Fibroblast of skin of right quadriceps (primary cell): ENCODE results near the gene LHX3.
A peak's percentile ranks its signal among the peaks of the same experiment; 100 is the strongest.
"Not testable (repeated sequence)": the region's sequence is repeated elsewhere in the genome, so short reads cannot be mapped to it uniquely, and the experiment has no call there.

Experiments used
- DNase-seq: peaks from one replicate; pipeline ENCODE4 v3.0.0-alpha.2; 2013

Gene LHX3

DNA sequence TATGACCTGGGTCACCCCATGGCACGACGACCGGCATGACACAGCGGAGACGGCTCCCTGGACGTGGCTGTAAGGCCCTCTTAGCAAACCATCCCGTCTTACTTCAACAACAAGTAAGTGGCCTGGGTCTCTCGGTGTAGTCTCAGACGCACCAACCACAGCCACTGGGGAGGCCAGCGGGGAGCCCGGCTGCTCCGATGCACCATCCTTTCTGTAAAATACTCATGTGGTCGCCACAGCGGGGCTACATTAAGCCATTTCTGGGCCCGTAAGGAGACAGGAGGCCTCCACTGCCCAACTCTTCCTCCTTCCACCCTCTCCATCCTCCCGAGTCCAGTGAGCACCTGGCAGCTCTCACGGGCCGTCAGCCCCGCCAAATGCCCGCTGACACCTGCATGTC lies 36.0 kb upstream of the LHX3 start:
- DNase-seq: no peak

DNA sequence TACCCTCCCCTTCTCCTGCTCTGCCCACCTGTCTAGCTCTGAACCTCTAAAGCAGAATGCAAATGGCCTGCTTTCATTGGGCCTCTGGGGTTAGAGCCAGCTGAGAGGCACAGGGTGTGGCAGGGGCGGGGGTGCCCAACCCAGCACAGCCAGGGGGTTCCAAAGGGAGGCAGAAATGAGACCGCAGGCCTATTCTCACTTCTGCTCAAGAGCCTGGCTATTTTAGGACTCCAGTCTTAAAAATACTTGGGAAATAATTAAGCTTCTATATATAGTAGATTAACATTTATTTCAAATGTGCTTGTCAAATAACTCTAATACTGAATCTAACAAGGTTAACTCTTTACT lies 35.0 kb upstream of the LHX3 start:
- no peak for DNase-seq

DNA sequence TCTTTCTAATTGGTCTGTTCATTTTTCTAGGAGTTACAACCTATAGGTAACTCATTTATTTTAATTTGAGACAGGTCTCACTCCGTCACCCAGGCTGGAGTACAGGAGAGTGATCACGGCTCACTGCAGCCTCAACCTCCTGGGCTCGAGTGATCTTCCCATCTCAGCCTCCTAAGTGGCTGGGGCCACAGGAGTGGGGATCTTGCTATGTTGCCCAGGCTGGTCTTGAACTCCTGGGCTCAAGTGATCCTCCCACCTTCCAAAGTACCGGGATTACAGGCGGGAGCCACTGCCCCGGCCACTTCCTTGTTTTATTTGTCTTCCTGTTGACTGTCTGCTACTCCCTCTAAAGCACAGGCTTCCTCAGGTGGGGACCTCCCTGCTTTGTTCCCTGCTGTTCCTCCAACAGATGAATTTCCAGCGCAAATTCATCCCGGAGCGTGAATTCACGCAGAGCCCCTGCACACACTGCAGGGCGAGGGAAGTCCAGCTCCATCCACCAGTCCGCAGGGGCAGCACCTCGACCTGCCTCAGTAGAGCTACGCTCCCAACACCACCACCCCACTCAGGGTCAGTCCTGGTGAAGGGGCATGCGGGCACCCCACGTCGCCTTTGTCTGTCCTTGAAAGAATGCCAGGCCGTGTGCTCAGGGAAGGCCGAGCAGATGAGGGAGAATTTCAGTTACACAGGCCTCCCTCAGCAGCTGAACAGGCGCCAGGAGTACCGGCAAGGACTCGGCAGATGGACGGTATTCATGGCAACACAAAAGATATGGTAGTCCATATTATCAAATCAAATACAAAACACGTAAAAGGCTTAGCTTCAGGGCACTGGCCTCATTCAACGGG lies 34.4 kb upstream of the LHX3 start:
- DNase-seq: no peak

DNA sequence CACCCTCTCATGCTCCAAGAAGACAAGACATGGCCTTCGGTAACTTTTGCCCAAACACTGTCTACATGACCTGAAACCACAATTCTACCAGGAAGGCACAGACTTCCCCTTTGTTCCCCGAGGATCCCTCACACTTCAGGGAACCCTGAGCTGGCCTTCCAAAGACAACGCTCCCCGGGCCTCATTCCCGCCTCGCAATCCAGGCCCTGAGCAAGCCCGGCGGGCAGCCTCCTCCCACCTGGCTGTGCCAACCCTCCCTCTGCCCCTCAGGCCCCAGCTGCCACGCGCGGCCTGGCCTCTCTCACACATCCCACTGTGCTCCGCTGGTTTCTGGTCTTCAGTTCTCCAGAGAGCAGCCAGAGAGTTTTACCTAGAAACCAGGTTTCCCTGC lies 33.4 kb upstream of the LHX3 start:
- DNase-seq: no peak

DNA sequence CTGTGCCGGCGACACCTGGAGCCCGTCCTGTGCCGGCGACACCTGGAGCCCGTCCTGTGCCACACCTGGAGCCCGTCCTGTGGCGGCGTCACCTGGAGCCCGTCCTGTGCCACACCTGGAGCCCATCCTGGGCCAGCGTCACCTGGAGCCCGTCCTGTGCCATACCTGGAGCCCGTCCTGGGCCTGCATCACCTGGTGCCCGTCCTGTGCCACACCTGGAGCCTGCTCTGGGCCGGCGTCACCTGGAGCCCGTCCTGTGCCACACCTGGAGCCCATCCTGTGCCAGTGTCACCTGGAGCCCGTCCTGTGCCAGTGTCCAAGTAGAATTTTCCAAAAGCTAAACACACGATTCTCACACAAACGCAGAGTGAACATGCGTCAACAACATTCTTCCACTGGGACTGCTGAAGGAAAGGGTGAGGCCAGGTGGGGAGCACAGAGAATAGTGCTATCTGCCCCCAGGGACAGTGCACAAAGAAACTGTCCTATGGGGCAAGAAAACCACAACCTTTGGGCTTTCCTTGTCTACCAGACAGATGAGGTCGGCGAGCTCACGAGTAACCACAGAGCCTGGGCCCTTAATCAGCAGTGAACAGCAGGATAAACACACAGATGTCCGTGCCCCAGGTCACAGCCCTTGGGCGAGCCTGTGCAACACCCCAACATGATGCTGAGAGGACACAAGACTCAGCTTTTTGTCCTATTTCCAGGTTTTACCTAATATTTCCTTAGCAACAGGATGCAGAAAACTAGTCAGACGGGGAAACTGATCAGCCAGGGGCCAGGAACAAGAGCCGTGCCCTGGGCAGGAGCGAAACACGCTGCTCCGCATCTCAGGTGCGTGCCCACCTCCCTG lies 32.8 kb upstream of the LHX3 start:
- DNase-seq: no peak

DNA sequence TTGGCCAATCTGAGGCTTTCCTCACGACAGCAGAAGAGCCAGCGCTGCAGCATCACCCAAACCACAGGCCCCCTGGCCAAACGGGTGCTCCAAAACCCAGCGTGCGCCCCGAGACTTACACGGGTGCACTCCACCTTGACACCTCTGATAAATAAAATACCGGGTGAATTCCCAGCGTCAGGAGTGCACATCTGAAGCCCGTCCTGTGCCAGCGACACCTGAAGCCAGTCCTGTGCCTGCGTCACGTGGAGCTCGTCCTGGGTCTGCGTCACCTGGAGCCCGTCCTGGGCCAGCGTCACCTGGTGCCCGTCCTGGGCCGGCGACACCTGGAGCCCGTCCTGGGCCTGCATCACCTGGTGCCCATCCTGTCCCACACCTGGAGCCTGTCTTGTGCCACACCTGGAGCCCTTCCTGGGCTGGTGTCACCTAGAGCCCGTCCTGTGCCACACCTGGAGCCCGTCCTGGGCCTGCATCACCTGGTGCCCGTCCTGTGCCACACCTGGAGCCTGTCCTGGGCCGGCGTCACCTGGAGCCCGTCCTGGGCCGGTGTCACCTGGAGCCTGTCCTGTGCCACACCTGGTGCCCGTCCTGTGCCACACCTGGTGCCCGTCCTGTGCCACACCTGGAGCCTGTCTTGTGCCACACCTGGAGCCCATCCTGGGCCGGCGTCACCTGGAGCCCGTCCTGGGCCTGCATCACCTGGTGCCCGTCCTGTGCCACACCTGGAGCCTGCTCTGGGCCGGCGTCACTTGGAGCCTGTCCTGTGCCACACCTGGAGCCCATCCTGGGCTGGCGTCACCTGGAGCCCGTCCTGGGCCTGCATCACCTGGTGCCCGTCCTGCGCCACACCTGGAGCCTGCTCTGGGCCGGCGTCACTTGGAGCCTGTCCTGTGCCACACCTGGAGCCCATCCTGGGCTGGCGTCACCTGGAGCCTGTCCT lies 31.8 kb upstream of the LHX3 start:
- DNase-seq: not testable (repeated sequence)

DNA sequence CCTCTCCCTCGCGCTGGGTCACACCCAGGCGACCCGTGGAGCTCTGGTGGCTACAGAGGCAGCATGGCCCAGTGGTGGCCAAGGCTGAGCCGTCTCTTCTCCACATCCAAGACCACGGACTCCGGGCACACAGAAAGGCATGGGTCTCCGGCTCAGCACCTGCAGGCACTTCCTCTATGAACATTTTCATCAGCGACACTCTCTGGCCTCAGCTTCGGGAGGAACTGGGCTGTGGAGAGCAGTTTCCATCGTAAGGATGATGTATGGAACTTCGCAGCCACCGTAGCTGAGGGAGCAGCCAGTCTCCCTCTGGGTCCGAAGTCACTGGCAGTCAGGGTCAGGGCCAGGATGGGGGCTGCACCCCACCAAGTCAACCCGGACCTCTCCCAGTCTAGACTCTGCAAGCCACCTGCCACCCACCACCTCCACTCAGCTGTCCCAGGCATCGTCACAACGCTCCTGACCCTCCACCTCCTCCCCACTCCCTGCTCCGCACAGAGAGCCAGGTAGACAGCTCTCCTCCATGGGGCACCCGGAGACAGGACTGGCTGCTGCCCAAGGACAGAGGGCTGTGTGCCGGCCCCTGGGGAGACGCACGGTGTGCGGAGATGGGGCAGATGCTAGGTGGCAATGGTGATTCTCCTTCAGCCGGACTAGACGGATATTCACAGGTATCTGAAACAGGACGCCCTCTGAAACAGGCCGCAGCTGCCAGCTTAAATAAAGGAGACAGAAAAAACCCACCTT lies 31.0 kb upstream of the LHX3 start:
- no peak for DNase-seq

DNA sequence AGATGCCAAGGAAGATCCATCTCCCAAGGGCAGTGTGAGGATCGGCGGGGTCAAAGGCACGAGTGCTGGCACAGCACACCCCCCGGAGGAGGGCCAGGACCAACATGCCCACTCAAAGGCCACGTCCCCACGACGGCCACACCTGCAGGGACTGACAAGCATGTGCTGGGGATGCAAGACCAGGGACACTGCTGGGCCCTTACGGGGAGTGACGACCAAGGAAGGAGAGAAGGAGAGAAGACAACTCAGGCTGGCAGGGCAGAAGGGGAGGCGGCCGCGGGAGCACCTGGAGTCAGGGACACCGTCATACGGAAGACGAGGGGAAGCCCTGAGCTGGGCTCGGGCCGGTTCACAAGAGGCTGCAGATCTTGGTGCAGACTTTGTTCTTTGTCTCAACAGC lies 30.2 kb upstream of the LHX3 start:
- DNase-seq: no peak

DNA sequence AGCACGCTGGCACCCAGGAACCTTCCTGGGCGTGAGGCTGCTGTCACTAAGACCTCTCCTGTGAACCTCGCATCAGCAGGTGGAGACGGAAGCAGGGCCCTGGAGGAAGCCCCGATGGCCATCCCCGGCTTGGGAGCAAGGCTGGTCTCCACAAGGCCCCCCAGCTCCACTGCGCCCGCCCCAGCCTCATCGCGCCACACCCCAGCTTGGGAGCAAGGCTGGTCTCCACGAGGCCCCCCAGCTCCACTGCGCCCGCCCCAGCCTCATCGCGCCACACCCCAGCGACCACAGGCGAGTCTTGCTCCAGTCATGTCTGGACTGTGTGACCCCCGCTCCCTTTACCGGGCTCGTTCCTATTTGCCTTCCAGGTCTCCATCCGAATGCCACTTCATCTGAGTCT lies 29.7 kb upstream of the LHX3 start:
- DNase-seq: no peak

DNA sequence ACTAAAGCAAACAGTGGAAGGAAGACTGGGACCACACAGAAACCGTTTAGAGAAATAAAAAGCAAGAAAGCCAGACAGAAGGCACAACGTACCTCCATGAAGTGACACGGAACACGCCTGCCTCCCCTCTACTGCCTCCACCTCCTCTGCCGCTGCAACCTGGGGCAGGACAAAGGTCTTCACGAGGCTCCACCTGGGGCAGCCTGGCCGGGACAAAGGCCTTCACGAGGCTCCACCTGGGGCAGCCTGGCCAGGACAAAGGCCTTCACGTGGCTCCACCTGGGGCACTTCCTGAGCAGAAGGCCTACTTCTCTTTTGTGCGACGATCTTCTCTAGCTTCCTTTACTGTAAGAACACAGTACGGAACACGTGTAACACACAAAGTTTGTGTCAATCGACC lies 28.9 kb upstream of the LHX3 start:
- DNase-seq: no peak

DNA sequence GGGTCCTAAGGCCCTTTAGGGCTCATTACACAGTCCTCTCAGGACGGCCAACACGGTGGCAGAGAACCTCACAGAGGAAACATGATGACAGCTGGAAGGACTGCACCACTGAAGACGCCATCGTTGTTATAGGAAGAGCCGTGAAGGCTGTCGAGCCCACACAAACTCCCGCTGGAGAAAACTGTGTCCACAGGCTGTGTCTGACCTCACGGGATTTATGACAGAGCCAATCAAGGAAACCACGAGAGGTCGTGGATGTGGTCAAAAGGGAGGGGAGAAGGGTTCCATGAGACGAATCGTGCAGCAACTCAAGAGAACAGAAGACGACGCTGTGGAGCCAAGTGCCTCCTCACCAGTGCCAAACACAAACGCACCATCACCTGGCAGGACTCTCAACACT lies 28.5 kb upstream of the LHX3 start:
- DNase-seq: no peak

DNA sequence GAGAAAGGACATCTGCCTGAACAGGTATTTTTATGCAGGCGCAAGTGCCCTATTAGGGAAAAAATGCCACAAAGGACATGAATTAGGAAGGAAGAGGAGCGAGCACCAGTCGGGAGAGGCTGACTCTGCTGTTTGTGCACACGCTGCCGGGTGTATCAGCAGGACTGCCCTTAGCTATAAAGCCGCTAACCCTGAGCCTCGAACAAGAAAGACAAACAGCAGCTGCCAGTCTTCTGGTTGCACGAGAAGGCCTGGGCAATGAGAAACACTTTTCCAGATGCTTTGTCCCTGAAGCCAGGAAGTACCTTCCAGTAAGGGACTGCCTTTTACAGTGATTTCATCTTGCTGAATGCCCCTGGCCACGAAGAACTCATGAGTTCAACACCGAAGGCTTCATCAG lies 28.0 kb upstream of the LHX3 start:
- DNase-seq: no peak

DNA sequence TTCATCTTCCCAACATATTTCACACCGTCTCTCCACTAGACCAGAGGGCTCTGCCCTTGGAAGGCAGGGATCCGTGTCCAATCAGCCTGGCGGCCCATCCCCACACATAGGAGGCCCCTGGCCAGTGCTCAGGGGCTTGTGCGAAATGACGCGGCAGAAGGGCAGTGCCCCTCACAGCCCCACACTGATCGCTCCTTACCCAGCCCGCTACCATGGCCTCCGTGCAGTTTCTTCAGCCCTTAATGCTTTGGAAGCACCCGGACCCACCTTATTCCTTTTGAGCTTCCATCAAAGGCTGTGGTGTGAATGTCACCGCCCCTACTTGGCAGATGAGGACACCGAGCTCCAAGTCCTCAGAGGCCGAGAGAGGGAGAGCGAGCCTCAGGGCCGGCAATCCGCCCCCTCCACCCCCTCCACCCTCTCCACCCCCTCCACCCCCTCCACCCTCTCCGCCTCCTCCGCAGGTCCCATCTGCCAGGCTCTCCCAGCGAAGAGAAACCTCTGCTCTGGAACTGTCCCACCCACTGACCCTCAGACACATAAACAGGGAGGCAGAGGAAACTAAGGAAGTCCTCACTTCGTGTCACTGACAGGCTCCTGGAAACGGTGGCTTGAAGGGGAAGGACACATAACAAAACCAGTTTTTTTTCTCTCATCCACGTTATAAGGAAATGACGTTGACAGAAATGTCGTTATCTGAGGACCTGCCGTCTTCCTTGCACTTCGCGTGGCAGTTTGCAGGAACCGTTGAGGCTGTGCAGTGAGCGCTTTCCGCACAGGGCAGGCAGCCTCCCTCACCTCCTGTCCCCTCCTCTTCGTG lies 26.8 kb upstream of the LHX3 start:
- DNase-seq: no peak

DNA sequence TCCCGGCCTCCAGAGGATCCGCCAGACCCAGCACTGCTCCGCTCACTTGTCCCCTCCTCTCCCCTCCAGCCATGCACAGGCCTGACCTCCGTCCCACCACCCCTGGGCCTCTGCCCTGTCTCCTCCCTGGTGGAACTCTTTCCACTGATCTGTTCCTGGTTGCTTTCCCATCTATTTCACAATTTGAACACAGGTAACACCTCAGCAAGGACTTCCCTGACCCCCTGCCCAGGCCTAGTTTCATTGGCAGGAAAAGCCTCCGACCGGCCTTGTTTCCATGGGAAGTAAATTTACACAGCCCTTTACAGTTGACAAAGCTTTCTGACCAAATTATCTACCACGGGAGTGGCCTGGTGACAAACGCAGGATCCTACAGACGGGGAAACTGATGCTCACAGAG lies 25.8 kb upstream of the LHX3 start:
- DNase-seq: no peak

DNA sequence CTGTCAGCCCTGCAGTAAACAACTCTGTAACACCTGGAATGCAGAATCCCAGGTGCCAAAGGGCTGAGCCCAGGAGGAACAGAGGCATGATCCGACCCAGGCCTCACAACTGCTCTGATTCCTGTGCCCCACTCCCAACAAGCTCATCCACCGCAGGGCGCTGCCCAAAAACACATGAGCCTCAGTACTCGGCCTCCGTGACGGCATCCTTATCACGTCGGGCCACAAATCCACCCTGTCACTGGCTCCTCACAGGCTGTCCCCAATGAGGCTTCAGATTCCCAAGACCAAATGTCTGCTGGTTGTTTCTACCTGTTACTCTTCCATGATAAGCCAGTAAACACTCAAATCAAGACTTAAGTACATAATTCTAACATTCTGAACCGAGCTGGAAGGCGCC lies 25.4 kb upstream of the LHX3 start:
- DNase-seq: no peak

DNA sequence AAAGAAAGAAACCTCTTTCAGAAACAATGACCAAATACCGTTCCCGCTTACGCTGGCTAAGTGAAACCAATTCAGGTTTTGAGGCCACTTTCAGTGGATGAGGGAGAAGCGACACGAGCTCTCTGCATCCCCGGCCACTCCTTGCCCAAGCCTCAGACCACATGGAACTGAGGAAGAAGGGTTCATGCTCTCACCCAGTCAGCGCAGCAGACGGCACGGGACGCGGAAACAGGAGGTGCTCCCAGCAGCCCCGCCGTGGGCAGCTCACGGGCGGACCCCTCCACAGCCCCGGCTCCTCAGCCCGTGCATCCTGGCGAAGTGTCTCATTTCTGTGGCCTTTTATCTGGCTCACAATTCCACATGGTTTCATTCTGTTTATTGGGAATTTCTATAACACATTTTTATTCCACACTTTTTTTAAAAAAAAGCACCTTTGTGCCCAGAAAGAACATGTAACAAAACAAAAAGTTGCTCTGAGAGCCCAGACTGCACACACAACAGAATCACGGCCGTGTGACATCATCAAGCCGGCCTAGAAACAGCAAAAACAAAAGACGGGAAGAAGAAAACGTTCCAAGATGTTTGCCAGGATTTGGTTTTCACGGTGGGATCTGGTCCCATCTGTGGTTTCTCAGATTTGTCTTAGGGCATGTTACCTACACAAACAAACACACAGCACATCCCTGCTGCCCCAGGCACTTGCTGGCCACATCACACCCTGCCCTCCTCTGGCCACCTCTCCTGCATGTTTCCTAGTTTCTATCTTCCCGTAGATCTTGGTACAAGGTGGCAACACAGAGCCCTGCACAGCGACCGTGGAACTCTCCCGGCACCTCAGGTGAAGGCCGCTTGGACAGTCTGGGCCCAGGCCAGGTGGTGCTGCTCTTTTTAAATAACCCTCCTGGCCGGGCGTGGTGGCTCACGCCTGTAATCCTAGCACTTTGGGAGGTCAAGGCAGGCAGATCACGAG lies 24.5 kb upstream of the LHX3 start:
- no peak for DNase-seq

DNA sequence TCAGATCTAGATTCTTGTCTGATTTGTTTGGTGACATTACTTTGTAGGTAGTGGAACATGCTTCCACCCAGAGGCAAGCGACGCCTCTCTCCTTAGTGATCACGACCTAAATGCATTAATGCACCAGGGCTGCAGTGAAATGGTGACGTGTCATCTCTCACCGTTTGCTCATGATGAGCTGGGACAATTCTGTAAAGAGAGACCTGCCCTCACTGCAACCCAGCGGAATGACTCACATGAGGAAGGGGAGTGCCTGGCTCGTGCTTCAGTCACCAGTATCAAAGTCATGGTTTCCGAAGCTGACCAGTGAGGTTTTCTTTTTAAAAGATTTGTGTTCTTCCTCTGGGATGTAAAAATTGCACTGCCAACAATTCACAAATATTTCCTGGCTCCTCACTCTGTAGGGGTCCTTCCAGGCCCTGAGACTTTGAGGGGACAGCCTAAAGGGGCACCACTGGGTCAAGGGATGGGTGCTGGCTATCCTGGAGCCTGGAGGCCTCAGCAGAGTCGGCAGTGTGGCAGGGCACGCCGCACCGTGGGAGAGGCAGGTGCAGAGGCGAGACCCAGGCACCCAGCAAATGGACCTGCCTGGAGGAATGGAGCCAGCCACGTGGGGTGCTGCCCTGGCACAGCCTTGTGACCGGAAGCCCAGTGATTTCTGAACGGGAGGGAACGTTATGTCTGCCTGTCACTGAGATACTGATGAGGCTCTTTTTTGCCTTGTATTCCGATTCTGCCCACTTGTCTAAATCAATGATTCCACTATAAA lies 23.4 kb upstream of the LHX3 start:
- DNase-seq: peak; percentile 80

DNA sequence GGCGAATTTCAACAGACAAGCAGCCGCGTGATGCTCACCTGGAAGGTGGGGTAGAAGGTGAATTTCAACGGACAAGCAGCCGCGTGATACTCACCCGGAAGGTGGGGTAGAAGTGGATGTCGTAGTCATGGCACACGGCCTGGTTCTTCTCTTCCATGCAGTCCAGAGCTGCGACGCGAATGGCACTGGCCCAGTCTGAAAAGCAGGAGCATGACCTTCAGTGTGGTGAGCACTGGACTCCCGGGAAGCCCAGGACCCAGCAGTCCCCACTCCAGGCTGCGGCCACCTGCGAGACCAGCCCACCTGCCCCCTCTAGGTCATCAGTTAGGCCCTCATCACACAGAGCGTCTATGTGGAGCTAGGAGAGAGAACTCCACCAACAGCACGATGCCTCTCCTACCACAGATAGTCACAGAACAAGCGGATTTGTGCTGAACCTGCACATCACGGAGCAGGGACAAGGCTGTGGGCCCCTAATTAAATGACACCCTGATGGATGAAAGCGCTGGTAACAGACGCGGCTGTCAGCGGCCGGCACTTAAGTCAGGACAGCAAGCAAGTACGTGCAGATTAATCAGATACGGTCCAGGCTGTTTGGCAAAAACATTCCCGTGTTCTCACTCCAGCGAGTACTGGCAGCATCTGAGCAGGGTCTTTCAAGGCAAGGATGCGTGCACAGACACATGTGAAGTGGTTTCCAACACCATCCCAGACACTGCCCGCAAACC lies 21.9 kb upstream of the LHX3 start:
- DNase-seq: no peak
